Raji (cell line): ENCODE results near the gene KMT2A.

ENCODE experiments used
- POLR2A ChIP-seq: IDR thresholded peaks from 2 replicates; pipeline ENCODE4 v1.6.1; 2011; ENCODE audit warnings: low read depth, low read length, control low read depth; ENCODE audit not compliant: insufficient read depth

KMT2A gene

DNA sequence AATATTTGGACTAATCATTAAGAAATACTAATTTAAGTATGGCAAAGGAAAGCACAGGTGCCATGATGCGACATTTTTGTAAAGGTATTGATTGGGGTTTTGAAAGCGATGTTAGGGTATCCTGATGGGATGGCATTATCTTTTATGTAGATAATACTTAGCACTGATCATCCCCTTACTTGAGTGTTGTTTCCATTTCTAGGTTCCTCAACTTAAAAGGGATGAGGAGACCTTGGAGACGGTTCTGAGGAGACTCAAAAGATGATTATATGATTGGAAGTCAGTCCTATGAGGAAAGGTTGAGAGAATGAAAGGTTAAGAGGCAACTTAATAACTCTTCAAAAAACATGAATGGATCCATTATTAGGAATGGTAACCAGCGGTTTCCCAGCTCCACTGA lies 11.1 kb downstream of the KMT2A start:
- no peak for TF ChIP-seq POLR2A

DNA sequence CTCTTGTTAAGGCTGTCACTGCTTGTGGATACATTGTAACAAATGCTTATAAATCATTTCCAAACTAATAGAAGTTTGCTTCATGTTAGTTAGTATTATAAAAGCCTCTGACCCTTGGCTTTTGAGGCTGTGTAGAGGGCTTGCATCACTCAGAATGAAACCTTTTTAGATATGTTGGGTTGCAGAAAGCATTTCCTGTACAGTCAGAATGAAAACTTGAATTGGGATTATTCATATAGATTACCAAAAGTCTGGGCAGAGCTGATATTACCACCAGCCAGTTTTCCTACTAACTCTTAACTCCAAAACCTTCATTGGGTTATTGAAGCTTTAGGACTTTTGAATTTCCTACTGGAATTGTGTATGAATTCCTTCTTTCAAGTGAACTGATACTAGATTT lies 12.0 kb downstream of the KMT2A start:
- no peak for TF ChIP-seq POLR2A

DNA sequence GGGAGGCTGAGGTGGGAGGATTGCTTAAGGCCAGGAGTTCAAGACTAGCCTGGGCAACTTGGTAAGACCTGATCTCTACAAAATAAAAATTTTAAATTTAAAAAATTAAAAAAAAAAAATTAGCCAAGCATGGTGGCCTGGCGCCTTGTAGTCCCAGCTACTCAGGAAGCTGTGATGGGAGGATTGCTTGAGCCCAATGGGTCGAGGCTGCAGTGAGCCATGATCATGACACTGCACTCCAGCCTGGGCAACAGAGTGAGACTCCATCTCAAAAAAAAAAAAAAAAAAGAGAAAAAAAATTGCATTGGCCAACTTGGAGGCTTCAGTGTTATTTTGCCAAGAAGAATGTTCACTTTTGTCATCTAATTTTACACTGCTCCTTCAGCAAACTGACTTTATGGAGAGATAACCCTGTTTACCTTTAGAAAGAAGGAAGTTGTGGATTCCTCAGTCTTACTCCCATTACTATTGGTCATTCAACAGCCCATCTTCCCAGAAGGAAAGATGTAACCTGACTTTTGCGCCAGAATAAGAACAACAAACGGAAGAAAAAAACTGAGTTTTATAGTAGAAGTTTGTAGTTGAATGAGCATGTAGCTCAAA lies 13.1 kb downstream of the KMT2A start:
- no peak for TF ChIP-seq POLR2A

DNA sequence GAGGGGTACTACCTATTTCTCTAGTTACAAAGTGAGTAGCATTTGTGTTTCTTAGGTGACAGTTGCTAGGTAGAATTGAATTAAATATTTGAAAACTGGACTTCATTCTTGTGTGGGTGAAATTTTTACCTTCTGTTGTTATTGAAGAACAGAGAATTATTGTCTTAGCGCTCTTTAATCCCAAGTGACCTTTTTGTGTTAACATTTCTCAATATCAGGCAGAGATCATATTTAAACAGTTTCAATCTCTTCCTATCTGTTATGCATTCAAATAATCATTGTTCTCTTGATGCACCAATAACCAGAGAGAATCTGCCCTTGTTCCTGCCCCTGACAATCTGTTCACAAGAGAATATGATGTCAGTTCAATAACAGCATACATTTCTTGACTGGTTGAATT lies 14.2 kb downstream of the KMT2A start:
- no peak for TF ChIP-seq POLR2A

DNA sequence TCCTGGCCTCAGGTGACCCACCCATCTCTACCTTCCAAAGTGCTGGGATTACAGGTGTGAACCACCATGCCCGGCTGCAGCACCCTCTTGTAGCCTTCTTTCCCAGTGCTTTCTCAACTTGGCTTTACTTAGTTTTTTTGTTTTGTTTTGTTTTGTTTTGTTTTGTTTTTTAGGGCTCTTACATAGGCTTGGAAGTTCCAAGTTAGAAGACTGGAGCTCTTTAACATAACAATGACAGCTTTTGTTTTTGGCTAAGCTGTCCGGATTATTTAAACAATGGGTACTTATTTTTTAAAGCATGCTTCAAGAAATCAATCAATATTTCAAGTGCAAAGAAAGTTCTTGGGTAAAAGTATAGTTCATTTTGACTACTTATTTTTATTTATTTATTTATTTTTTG lies 25.9 kb downstream of the KMT2A start:
- TF ChIP-seq POLR2A = no peak

DNA sequence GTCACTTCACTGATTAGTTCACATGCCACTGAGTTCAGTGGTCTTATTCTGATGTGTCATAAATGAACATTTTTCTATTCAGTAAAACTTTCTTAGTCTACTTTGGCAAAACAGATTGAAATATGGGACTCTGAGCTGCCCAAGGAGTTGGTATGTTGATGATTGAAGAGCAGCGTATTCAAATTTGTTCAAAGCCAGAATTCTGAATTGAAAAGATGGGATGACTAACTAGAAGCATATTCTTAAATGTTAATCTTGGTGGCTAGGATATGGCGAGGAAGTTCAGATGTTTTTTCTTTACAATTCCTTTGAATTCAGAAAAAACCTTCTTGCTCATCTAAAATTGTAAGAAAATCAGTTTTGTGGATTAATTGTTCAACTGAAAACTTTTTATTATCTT lies 34.7 kb downstream of the KMT2A start:
- TF ChIP-seq POLR2A = no peak

DNA sequence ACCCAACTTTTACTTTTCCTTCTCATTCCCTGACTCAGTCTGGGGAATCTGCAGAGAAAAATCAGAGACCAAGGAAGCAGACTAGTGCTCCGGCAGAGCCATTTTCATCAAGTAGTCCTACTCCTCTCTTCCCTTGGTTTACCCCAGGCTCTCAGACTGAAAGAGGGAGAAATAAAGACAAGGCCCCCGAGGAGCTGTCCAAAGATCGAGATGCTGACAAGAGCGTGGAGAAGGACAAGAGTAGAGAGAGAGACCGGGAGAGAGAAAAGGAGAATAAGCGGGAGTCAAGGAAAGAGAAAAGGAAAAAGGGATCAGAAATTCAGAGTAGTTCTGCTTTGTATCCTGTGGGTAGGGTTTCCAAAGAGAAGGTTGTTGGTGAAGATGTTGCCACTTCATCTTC lies 37.2 kb downstream of the KMT2A start:
- no peak for TF ChIP-seq POLR2A

DNA sequence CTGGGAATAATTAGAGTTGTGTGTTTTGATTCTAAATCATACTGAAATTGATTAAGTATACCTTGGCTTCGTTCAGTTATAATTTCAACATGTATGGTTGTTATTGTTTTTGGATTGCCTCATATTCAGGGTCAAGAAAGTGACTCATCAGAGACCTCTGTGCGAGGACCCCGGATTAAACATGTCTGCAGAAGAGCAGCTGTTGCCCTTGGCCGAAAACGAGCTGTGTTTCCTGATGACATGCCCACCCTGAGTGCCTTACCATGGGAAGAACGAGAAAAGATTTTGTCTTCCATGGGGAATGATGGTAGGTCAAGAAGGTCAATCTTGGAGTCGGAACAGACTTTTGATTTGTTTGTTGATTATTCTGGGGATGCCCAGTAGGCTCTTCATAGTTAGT lies 40.4 kb downstream of the KMT2A start:
- TF ChIP-seq POLR2A = no peak

DNA sequence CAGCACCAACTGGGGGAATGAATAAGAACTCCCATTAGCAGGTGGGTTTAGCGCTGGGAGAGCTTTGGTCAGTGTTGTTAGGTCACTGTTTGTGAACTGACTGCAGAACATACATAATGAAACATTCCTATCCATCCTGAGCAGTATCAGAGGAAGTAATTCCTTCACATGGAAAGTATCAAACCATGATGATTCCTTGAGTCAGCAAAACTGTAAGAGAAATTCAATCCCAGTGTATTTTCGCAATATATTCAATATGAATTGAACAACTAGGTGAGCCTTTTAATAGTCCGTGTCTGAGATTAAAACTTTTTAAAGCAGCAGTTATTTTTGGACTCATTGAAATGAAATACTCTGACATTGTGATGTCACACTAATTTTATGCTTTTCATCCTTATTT lies 48.1 kb downstream of the KMT2A start:
- no peak for TF ChIP-seq POLR2A

DNA sequence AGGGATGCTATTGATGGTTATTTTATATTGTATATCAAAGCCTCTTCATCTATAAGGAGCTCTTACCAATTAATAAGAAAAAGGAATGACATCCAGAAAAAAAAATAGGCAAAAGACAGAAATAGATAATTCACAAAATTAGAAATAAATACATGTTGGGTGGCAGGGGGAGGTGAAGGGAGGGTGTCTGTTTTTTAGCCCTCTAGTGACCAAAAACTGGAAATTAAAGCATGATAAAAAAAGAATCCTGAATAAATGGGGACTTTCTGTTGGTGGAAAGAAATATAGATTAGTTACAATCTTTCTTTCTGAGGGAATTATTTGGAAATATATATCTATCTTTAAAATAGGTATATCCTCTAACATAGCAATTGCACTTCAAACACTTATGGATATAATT lies 49.0 kb downstream of the KMT2A start:
- TF ChIP-seq POLR2A = no peak

DNA sequence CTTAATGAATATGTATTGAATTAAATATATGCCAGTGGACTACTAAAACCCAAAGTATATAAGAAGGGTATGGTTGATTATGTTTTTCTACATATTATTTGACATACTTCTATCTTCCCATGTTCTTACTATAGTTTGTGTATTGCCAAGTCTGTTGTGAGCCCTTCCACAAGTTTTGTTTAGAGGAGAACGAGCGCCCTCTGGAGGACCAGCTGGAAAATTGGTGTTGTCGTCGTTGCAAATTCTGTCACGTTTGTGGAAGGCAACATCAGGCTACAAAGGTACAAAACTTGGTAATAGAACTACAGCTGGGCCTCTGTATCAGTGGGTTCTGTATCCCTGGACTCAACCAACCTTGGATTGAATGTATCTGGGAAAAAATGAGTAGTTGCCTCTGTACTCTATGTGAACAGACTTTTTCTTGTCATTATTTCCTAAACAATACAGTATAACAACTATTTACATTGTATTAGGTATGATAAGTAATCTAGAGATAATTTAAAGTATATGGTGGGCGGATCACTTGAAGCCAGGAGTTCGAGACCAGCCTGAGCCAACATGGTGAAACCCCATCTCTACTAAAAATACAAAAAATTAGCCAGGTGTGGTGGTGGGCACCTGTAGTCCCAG lies 52.3 kb downstream of the KMT2A start:
- TF ChIP-seq POLR2A = no peak

DNA sequence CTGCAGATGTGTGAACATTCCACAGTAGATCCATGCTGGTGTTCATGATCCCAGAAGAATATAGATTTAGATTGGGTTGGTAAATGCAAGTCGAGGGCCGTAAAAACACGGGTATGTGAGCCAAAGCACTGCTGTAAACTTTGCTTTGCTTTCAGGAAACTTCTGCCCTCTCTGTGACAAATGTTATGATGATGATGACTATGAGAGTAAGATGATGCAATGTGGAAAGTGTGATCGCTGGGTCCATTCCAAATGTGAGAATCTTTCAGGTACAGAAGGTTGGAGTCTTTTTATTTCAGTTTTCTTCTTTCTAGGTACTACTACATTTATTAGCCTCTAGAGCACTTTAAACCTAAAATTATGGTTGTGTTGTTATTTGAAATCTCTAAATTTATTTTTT lies 54.7 kb downstream of the KMT2A start:
- no peak for TF ChIP-seq POLR2A

DNA sequence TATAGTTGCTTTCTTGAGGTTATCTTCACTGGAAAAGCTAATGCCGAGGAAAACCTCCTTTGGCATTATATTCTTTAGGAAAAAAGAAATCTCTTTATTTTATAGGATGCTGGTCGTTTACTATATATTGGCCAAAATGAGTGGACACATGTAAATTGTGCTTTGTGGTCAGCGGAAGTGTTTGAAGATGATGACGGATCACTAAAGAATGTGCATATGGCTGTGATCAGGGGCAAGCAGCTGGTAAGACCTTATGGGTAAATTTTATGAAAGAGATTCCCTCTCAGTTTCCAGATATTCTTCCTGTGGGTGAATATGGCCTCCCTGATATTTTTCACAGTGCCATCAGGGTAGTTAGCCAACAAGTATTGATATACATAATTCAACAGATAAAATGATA lies 61.5 kb downstream of the KMT2A start:
- no peak for TF ChIP-seq POLR2A

DNA sequence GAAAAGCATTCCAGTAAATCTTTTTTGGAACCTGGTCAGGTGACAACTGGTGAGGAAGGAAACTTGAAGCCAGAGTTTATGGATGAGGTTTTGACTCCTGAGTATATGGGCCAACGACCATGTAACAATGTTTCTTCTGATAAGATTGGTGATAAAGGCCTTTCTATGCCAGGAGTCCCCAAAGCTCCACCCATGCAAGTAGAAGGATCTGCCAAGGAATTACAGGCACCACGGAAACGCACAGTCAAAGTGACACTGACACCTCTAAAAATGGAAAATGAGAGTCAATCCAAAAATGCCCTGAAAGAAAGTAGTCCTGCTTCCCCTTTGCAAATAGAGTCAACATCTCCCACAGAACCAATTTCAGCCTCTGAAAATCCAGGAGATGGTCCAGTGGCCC lies 66.9 kb downstream of the KMT2A start:
- TF ChIP-seq POLR2A = no peak

DNA sequence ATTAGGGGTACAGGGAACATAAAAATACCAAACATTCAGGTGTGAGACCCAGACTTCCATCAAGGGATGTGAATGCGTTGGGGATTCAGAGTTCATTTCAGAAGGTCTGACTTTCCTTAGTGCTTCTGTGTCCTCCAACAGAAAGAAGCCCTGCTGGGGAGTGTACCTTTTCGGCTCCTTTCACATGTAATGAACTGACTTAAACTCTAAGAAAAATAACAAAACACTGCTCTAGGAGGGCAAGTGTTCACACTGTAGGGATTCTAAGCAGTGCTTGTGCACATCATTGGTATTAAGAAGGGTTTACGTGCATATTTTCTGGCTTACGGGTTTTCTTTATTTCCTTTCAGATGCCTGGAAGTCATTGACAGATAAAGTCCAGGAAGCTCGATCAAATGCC lies 75.3 kb downstream of the KMT2A start:
- TF ChIP-seq POLR2A = no peak

DNA sequence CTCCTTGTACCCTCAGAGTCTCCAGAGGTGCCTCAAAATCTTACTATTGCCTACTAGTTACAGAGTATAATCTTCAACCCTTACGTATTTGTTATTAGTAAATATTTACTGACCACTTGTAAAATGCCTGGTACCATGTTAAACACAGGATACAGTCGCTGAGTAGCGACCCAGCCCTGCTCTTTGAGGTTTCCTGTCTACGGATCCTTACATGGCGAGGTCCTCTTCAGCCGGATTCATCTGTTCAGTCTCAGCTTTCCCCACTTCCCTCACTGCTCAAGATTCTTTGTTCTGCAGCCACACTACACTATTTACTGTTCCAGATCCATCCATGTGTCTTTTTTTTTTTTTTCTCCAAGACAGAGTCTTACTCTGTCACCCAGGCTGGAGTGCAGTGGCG lies 77.8 kb downstream of the KMT2A start:
- TF ChIP-seq POLR2A = no peak

DNA sequence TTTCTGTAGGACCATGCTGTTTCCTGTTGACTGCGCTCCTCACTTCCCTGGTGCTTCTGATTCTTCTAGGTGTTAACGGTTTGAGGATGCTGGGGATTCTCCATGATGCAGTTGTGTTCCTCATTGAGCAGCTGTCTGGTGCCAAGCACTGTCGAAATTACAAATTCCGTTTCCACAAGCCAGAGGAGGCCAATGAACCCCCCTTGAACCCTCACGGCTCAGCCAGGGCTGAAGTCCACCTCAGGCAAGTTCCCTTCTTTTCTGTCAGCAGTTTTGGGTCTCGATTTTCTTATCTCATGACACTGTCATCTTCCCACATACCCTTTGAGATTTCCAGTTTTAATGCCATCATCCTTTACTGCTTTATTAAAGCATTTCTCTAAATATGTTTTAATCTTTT lies 83.3 kb downstream of the KMT2A start:
- no peak for TF ChIP-seq POLR2A

DNA sequence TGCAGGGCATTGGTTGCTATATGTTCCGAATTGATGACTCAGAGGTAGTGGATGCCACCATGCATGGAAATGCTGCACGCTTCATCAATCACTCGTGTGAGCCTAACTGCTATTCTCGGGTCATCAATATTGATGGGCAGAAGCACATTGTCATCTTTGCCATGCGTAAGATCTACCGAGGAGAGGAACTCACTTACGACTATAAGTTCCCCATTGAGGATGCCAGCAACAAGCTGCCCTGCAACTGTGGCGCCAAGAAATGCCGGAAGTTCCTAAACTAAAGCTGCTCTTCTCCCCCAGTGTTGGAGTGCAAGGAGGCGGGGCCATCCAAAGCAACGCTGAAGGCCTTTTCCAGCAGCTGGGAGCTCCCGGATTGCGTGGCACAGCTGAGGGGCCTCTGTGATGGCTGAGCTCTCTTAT lies 85.6 kb downstream of the KMT2A start:
- no peak for TF ChIP-seq POLR2A

DNA sequence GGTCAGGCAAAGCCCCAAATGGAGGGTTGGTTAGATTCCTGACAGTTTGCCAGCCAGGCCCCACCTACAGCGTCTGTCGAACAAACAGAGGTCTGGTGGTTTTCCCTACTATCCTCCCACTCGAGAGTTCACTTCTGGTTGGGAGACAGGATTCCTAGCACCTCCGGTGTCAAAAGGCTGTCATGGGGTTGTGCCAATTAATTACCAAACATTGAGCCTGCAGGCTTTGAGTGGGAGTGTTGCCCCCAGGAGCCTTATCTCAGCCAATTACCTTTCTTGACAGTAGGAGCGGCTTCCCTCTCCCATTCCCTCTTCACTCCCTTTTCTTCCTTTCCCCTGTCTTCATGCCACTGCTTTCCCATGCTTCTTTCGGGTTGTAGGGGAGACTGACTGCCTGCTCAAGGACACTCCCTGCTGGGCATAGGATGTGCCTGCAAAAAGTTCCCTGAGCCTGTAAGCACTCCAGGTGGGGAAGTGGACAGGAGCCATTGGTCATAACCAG lies 86.3 kb downstream of the KMT2A start:
- no peak for TF ChIP-seq POLR2A
